Measurements from ENCODE around the gene DNHD1. TPM values are rescaled to one million over a fixed set of nuclear protein-coding genes. Genes with fewer than 3 reads are reported as not detected.
"Not testable (repeated sequence)": the region's sequence is repeated elsewhere in the genome, so short reads cannot be mapped to it uniquely, and the experiment has no call there.

DNHD1 gene
- total RNA-seq, 1 donor from 2014 or later = 7.8 TPM

- DNase-seq (ENCODE audit: low read depth) = peak; percentile 98
Measured at GRCh38 chr11:6481012-6481923, 15.8 kb upstream of the DNHD1 start, which contains the start of the genes ARFIP2 and TIMM10B. Gene ARFIP2 (minus strand): TSS chr11:6481331. CDS start chr11:6480421, 910 bp downstream. Gene TIMM10B (plus strand): TSS chr11:6481501. CDS start chr11:6481517, 16 bp downstream.

- DNase-seq (ENCODE audit: low read depth) = no peak
Measured at GRCh38 chr11:6481924-6482275, 15.2 kb upstream of the DNHD1 start.

- no peak for DNase-seq (ENCODE audit: low read depth)
Measured at GRCh38 chr11:6482441-6482840, 14.6 kb upstream of the DNHD1 start.

GRCh38 chr11:6483015-6483414, 14.1 kb upstream of the DNHD1 start:
- no peak for DNase-seq (ENCODE audit: low read depth)

GRCh38 chr11:6485661-6486060, 11.4 kb upstream of the DNHD1 start:
- DNase-seq (ENCODE audit: low read depth) = no peak

GRCh38 chr11:6486256-6486655, 10.8 kb upstream of the DNHD1 start:
- DNase-seq (ENCODE audit: low read depth) = no peak

- no peak for DNase-seq (ENCODE audit: low read depth)
Measured at GRCh38 chr11:6486938-6487337, 10.1 kb upstream of the DNHD1 start.

- no peak for DNase-seq (ENCODE audit: low read depth)
Measured at GRCh38 chr11:6488342-6488741, 8.7 kb upstream of the DNHD1 start.

GRCh38 chr11:6488821-6489220, 8.3 kb upstream of the DNHD1 start:
- DNase-seq (ENCODE audit: low read depth) = no peak

GRCh38 chr11:6489306-6489705, 7.8 kb upstream of the DNHD1 start:
- no peak for DNase-seq (ENCODE audit: low read depth)

- DNase-seq (ENCODE audit: low read depth) = no peak
Measured at GRCh38 chr11:6498121-6498520, 1.0 kb downstream of the DNHD1 start.

- no peak for DNase-seq (ENCODE audit: low read depth)
Measured at GRCh38 chr11:6498544-6498943, 1.5 kb downstream of the DNHD1 start.

- DNase-seq (ENCODE audit: low read depth) = no peak
Measured at GRCh38 chr11:6502382-6502781, 5.3 kb downstream of the DNHD1 start.

GRCh38 chr11:6504166-6504565, 7.1 kb downstream of the DNHD1 start:
- DNase-seq (ENCODE audit: low read depth) = no peak

- peak; percentile 72 for DNase-seq (ENCODE audit: low read depth)
Measured at GRCh38 chr11:6505577-6506240, 8.6 kb downstream of the DNHD1 start.

GRCh38 chr11:6516865-6517264, 19.8 kb downstream of the DNHD1 start:
- no peak for DNase-seq (ENCODE audit: low read depth)

- no peak for DNase-seq (ENCODE audit: low read depth)
Measured at GRCh38 chr11:6520265-6520664, 23.2 kb downstream of the DNHD1 start.

- not testable (repeated sequence) for DNase-seq (ENCODE audit: low read depth)
Measured at GRCh38 chr11:6521946-6522345, 24.9 kb downstream of the DNHD1 start.

- no peak for DNase-seq (ENCODE audit: low read depth)
Measured at GRCh38 chr11:6523253-6523652, 26.2 kb downstream of the DNHD1 start.

GRCh38 chr11:6526411-6527135, 29.5 kb downstream of the DNHD1 start:
- peak; percentile 74 for DNase-seq (ENCODE audit: low read depth)

- no peak for DNase-seq (ENCODE audit: low read depth)
Measured at GRCh38 chr11:6529266-6529665, 32.2 kb downstream of the DNHD1 start.

- DNase-seq (ENCODE audit: low read depth) = no peak
Measured at GRCh38 chr11:6530848-6531247, 33.8 kb downstream of the DNHD1 start.
